Esophagus mucosa (tissue), 1 donor: ENCODE results near the gene MRPS10. TPM values are rescaled to one million over a fixed set of nuclear protein-coding genes. Genes with fewer than 3 reads are reported as not detected.
"Not testable (repeated sequence)": the region's sequence is repeated elsewhere in the genome, so short reads cannot be mapped to it uniquely, and the experiment has no call there.

Experiments used
- ATAC-seq: fragments of 200-7000 bp; cut with Tn5 transposase; one replicate; pipeline ENCODE4 v1.9.1; 2020
- total RNA-seq: library from RNA; stranded (reverse); gene quantifications from one replicate; pipeline ENCODE4 v1.2.4, GENCODE V29; 2023
- donor health status: DM: yes; HTN: yes; CAD: no.

The MRPS10 gene
- total RNA-seq, 1 donor from 2014 or later: 48.1 TPM

DNA sequence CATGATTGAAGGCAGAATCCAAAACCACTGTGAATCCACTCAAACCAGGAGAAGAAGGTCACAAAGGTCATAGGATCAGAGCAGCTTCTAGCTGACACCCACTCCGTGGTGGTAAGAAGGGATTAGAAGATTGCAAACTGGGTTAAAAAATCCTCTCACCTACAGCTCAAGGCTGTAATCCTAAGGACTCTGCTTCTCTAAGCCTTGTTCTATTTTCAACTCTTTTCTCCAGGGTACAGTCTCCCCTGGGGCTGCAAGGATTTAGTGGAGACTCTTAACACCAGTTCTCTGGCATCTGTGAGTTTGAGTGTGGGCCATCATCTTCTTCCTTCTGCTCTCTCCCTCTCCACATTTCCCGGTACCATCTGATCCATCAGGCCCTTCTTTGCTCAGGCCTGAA is 44.6 kb downstream of the MRPS10 start, which contains the start of gene GUCA1A:
GUCA1A (plus strand) TSS at position 264 of the 400 bp plus-strand sequence. CDS start 250 bp downstream, outside the sequence.
- no peak for ATAC-seq

DNA sequence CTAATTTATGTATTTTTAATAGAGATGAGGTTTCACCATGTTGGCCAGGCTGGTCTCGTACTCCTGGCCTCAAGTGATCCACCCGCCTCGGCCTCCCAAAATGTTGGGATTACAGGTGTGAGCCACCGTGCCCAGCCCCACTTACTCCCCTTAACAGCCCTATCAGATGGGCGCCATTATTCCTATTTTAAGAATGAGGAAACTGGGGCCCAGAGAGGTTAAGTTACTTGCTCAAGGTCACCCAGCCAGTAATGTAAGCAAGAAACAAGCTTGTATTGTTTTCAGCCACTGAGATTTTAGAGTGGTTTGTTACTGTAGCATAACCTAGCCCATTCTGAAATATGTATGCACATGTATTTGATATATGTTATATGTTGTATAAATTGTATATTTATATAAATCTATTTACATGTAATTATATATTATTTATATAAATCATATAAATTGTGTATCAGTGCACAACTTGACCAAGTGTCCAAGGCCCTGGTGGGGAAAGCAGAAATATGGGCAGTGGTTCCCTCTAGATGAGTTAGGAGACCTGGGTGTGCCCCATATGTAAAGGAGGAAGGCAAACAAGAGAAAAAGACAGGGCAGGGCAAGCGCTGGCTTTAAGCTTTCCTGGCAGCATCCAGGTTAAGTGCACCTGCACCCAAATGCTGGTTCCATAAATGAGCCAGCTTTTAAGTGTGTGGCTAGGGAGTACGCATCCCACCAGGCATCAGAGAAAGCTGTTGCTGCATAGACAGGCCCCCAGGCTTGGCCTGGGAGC is 45.7 kb downstream of the MRPS10 start:
- no peak for ATAC-seq

DNA sequence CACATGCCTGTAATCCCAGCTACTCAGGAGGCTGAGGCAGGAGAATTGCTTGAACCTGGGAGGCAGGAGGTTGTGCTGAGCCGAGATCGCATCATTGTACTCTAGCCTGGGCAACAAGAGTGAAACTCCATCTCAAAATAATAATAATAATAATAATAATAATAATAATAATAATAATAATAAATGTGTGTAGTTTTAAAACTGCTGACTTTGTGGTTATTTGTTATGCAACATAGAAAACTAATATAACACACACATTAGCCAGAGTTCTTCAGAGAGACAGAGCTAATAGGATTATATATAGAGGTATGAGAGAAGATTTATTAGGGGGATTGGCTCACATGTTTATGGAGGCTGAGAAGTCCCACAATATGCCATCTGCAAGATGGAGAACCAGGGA is 47.9 kb downstream of the MRPS10 start:
- not testable (repeated sequence) for ATAC-seq

DNA sequence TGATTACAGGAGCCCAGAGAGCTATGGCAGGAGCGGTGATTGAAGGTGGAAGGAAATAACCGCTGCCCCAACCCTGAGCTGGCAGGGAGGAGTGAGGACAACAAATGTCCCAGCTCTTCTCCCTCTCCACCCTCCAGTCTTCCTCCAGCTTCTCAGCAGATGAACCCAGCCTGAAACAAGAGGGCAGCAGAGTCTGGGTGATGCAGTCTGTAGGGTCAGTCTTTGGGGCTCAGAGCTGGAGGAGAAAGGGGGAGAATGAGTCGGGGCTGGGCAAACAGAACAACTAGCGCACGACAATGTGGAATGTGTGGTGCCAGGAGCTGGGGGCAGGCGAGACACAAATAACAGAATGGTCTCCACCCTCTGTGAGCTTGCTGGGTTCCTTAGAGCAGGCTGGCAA is 49.0 kb downstream of the MRPS10 start:
- no peak for ATAC-seq

DNA sequence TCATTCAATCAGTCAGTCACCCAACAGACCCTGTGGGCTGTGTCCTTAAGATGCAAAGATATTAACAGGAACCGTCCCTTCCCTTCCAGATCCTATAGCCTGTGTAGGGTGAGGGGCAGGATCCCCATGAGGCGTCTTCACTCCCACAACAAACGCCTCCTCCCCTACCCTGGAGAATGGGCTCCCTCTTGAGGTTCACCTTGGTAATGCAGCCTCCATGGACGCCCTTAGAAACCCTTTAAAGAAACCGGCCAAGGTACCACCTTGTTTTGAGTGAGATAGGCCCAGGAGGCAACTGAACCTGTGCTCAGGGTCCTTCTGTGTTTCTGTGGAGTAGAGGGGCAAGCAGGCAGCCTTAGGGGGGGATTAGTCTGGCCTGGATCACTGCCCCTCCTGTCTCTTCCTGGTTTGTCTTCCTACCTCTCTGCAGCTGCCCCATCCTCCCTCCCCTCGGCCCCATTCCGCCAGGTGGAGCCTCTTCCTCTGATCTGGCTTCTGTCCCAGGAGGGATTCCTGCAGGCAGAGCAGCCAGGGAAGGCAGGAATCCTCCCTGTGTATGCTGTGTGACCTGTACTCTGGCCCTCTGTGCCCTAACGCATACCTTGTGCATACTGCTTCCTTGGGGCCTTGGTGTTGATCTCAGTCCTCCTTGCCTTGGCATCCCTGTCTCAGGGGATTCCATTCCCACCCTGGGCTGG is 51.1 kb downstream of the MRPS10 start:
- peak; percentile 84 for ATAC-seq

DNA sequence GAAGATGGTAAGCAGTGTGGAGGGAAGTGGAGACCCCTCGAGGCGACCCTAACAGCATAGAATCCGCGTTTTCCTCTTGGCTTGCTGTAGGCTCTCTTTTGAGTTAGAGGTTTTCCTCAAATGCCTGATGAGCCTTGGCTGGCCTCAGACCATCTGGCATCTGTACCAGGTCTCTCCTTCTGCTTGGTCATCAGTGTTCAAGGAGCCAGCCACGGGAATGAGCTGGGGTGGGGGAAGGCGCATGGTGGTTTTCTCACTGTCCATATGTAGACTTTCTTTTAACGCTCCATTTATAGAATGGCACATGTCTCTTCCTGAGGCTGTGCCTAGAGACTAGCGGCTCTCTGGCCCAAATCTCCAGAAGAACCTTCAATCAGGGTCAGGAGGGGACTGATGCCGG is 52.6 kb downstream of the MRPS10 start:
- no peak for ATAC-seq

DNA sequence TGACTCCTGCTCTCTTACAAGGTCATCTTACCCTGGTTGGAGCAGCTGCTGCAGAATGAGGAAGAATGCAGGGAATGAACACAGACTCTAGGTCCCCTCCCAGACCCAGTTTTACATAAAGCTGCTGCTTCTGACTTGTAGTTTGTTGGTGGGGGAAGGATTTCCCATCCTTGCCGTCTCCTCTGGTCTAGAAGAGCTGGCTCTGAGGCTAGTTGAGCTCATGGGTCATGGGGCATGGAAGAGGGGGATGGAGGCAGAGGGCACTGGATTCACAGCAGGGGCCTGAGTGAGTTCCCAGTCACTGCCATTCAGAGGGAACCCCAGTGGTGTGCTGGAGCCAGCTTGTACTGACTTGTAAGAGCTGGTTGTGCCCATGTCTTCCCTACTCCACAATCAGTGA is 53.7 kb downstream of the MRPS10 start:
- ATAC-seq: no peak

DNA sequence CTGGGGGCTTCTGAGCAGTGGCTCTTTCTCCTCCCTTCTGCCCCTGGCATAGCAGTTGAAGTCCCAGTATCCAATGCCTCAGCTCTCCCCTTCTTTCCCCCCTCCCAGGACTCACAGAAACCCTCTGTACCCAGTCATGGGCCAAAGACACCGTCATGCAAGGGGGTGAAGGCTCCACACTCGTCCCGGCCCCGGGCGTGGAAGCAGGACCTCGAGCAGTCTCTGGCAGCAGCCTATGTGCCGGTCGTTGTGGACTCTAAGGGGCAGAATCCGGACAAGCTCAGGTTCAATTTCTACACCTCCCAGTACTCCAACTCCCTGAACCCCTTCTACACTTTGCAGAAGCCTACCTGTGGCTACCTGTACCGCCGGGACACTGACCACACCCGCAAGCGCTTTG is 54.8 kb downstream of the MRPS10 start:
- ATAC-seq: no peak

DNA sequence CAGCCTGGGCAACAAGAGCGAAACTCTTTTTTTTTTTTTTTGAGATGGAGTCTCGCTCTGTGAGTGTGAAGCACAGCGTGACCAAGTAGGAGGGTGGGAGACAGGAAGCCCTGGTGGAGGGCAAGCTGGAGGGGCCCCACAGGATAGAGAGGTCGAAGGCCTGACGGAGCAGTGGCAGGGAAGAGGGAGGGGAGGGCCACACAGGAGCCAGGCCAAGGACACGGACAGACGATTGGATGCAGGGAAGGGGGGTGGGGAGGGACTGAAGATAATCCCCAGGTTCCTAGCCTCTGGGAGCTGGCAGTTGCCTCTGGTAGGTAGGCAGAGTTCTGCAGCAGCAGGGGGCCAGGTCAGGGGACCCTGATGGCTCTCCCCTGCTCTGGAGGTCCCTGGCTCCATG is 55.3 kb downstream of the MRPS10 start:
- ATAC-seq: no peak

DNA sequence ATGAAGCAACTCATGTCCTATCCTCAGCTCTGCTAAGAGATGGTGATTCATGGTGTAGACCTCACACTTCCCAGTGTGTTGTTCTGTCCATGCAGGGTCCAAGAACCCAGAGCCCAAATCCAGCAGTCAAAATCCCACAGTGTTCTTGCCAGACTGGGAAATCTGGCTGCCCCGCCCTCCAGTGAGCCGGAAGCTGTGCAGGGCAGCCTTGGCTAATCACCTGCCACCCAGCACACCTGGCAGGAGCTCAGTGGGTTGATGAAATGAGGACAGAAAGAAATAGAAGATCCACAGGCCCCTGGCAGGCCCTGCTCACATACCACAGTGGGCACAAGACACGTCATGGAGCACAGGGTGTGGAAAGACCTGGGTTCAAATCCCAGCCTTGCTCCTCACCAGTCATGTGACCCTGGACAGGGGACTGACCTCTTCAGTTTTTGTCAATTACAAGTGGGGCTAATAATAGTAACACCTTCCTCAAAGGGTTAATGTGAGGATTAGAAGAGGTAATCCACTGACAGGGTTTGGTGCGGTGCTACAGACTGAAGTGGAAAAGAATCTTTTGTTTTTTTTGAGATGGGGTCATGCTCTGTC is 58.1 kb downstream of the MRPS10 start:
- ATAC-seq: peak; percentile 66

DNA sequence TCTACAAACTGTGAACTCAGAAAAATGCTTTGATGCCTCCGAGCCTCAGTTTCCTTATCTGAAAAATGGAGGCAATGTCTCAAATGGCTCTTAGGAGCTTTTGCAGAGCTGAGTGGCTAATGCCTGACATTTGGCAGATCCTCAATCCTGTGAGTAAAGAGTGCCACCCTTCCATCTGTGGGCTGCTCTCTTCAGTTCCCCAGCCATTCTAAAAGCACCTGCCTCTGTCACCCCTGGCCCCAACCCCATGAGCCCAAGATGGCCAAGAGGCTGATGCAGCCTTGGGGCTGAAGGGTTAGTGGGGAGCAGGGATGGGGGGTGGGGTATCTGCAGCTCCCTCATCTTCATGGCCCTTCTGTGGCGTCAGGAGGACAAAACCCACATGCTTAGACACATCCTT is 59.0 kb downstream of the MRPS10 start:
- ATAC-seq: no peak

DNA sequence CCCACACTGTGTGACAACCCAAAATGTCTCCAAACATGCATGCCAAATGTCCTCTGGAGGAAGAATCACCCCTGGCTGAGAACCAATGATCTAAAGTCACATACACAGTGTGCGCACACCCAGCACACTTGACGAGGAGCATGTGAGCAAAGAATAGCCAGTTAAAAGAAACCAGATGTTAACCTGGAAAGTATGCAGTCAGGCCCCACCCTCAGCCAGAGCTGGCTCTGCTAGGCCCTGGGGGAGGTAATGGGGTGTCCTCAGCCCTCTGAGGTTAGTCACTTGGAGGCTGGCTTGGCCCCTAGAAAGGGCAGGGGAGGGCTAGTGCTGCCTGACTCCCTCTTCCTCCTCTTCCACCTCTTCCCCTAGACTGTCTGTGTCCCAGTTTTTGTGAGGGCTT is 59.6 kb downstream of the MRPS10 start:
- ATAC-seq: peak; percentile 84

Other genes with a start within 250 kb of the MRPS10 start
- gene TAF8, start 167.3 kb downstream of the MRPS10 start, total RNA-seq: 13.8 TPM
- gene C6orf132, start 75.2 kb downstream of the MRPS10 start, total RNA-seq: 216 TPM
- gene GUCA1A, start 44.5 kb downstream of the MRPS10 start, total RNA-seq: not detected
- 0.16 TPM for gene GUCA1B, start 22.9 kb downstream of the MRPS10 start, total RNA-seq
- 7.3 TPM for gene TRERF1, start 234.1 kb upstream of the MRPS10 start, total RNA-seq